VCaP (cell line): ENCODE measurements around the gene RXFP1.

Experiments
- H3K27ac ChIP-seq: fragments of 450-650 bp; 2 replicates; pipeline ENCODE4 v1.5.1; 2017
- TF ChIP-seq, protein P1 (sequence below): fragments of 450-650 bp; conservative IDR thresholded peaks from 2 replicates; pipeline ENCODE4 v1.5.1; 2017; ENCODE audit warnings: mild to moderate bottlenecking, moderate library complexity

Gene RXFP1

DNA sequence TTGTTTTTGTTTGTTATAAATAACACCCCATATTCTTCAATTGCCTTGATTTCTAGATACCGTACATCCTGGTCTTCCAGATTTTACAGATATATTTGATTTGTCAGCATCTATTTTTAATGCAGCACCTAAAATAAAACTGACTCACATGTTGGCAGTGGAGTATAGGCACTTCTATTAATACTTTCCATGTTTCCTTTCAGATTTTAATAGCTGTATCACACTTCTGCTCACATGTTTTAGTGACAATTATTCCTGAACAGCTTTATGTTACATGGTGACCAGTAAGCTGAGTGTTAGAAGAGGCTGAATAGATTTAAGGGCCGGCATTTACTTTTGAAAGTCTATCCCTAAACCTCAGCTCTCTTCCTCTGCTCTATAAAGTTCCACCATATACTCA is 103.9 kb downstream of the RXFP1 start:
- H3K27ac ChIP-seq: no peak overlapping the region
- TF ChIP-seq, protein P1, sequence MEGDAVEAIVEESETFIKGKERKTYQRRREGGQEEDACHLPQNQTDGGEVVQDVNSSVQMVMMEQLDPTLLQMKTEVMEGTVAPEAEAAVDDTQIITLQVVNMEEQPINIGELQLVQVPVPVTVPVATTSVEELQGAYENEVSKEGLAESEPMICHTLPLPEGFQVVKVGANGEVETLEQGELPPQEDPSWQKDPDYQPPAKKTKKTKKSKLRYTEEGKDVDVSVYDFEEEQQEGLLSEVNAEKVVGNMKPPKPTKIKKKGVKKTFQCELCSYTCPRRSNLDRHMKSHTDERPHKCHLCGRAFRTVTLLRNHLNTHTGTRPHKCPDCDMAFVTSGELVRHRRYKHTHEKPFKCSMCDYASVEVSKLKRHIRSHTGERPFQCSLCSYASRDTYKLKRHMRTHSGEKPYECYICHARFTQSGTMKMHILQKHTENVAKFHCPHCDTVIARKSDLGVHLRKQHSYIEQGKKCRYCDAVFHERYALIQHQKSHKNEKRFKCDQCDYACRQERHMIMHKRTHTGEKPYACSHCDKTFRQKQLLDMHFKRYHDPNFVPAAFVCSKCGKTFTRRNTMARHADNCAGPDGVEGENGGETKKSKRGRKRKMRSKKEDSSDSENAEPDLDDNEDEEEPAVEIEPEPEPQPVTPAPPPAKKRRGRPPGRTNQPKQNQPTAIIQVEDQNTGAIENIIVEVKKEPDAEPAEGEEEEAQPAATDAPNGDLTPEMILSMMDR: no peak

DNA sequence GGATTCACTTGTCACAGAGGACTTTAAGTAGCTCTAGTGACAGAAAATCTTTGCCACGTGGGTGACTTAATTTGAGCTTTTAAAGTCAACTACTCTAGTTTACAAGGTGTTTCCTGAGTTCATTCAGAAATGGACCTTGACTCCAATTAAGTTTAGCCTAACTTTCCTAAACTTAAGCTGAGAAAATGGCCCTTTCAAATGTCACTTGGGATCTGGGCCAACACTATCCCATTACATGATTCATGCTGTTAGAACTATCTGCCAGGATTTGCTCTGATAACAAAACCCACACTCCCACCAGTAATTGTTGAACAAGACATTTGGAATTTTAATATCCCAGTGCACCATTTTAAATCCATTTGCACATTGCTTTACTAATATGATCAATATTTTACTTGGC is 109.2 kb downstream of the RXFP1 start:
- H3K27ac ChIP-seq: no peak overlapping the region
- TF ChIP-seq, protein P1: no peak

DNA sequence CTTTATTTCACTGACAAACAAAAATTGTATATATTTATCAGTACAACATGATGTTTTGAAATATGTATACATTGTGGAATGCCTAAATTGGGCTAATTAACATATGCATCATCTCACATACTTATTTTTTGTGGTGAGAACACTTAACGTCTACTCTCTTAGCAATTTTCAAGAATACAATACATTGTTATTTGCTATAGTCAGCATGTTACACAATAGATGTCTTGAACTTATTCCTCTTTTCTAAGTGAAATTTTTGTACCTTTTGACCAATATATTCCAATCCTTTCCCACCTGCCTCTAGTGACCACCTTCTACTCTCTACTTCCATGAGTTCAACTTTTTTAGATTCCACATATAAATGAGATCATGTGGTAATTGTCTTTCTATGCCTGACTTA is 114.9 kb downstream of the RXFP1 start:
- TF ChIP-seq, protein P1: no peak
- H3K27ac ChIP-seq: no peak overlapping the region

DNA sequence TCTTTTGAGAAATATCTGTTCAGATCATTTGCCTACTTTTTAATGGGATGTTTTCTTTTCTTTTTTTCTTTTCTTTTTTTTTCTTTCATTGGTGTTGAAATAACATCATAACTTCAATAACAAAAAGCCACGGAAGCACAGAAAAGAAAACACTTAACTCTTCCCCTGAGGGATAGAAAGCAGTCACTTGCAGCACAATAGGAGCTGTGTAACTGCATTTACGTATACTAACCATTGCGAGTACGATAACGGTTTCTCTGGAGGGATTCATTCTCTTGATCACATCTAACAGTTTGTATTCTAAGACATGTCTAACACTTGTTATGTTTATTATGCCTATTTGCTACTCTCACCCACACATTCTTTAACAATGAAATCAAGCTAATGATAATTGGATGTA is 122.7 kb downstream of the RXFP1 start:
- TF ChIP-seq, protein P1: no peak
- H3K27ac ChIP-seq: no peak overlapping the region

DNA sequence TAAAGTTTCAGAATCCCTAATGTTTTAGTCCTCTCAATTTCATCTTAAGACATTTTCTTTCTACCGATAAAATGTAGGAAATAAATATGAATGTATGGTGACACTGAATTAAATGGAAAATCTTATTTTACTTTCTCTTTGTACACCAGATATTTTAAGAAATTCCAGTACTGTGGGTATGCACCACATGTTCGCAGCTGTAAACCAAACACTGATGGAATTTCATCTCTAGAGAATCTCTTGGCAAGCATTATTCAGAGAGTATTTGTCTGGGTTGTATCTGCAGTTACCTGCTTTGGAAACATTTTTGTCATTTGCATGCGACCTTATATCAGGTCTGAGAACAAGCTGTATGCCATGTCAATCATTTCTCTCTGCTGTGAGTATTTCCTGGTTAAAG is 123.1 kb downstream of the RXFP1 start:
- H3K27ac ChIP-seq: no peak overlapping the region
- TF ChIP-seq, protein P1: no peak

DNA sequence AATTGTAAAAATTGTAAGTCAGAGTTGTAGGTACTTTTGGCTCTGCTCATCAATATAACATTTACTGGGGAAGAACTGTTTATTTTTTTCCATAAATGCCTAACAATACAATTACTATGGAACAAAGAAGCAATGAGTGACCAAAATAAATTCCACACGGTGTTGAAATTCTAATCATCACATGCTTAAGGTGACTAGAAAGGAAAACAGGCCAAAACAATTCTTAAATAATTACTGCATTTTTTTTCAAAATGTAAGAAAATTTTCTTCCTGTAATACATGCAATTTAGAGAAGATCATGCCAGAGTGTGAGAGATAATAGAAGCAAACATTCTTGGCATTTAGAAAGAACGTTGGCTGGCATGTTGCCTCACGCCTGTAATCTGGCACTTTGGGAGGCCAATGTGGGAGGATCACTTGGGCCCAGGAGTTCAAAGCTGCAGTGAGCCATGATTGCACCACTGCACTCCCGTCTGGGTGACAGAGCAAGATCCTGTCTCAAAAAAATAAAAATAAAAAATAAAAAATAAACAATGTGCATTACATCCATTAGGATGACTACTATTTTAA is 127.5 kb downstream of the RXFP1 start:
- no peak overlapping the region for H3K27ac ChIP-seq
- TF ChIP-seq, protein P1: no peak

DNA sequence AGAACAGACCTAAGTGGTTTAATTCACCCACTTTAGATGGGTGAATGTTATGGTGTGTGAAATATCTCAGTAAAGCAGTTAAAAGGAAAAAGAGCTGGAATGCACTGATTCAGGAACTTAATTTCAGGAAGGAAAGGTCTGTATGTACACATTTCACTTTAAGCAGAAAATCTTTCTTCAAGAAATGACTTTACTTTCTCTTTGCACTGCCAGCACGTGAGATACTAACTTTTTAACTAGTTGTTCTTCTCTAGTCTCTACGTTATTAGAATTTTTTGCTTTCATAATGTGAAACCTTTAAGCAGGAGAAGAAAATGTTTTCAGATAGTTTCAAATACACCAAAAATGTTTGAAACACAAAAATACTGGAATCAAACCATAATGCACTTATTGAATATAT is 131.2 kb downstream of the RXFP1 start:
- TF ChIP-seq, protein P1: no peak
- no peak overlapping the region for H3K27ac ChIP-seq
